H9 (cell line): ENCODE data around the gene MED17. TPM values are rescaled to one million over a fixed set of nuclear protein-coding genes. Genes with fewer than 3 reads are reported as not detected.

Experiments used
- DNase-seq: peaks from one replicate; pipeline ENCODE4 v3.0.0-alpha.2; 2017
- H2AFZ ChIP-seq: one replicate; pipeline ENCODE4 v1.6.1; 2013; ENCODE audit warnings: mild to moderate bottlenecking, low read length, control low read depth, moderate library complexity
- H2AK5ac ChIP-seq: 2 replicates; pipeline ENCODE4 v1.6.1; 2013; ENCODE audit warnings: low read length, control low read depth, mixed read lengths; ENCODE audit not compliant: insufficient read length
- H2BK120ac ChIP-seq: one replicate; pipeline ENCODE4 v1.6.1; 2013; ENCODE audit warnings: low read depth, mild to moderate bottlenecking, low read length, control low read depth, inconsistent platforms; ENCODE audit not compliant: poor library complexity, severe bottlenecking
- H2BK12ac ChIP-seq: 2 replicates; pipeline ENCODE4 v1.6.1; 2013; ENCODE audit warnings: low read length, control low read depth, mixed read lengths, low read depth; ENCODE audit not compliant: insufficient read length
- H2BK15ac ChIP-seq: 2 replicates; pipeline ENCODE4 v1.6.1; 2013; ENCODE audit warnings: low read depth, low read length, control low read depth
- H2BK20ac ChIP-seq: one replicate; pipeline ENCODE4 v1.6.1; 2013; ENCODE audit warnings: low read depth, mild to moderate bottlenecking, low read length, control low read depth, inconsistent platforms; ENCODE audit not compliant: poor library complexity, severe bottlenecking
- H2BK5ac ChIP-seq: 2 replicates; pipeline ENCODE4 v1.6.1; 2013; ENCODE audit warnings: low read length, control low read depth, mixed read lengths; ENCODE audit not compliant: insufficient read length
- H3K14ac ChIP-seq: 2 replicates; pipeline ENCODE4 v1.6.1; 2013; ENCODE audit warnings: low read length, control low read depth; ENCODE audit not compliant: insufficient read depth
- H3K18ac ChIP-seq: 2 replicates; pipeline ENCODE4 v1.6.1; 2013; ENCODE audit warnings: low read depth, mild to moderate bottlenecking, mixed read lengths, low read length, control low read depth; ENCODE audit not compliant: insufficient read length
- H3K23ac ChIP-seq: 2 replicates; pipeline ENCODE4 v1.6.1; 2013; ENCODE audit warnings: low read length, control low read depth, mixed read lengths, low read depth; ENCODE audit not compliant: insufficient read length
- H3K23me2 ChIP-seq: 2 replicates; pipeline ENCODE4 v1.6.1; 2013; ENCODE audit warnings: low read depth, mild to moderate bottlenecking, mixed read lengths, low read length, control low read depth; ENCODE audit not compliant: insufficient read length, poor library complexity, severe bottlenecking
- H3K27ac ChIP-seq: 2 replicates; pipeline ENCODE4 v1.5.1; 2013; ENCODE audit warnings: low read length, control low read depth, mixed read lengths, low read depth; ENCODE audit not compliant: insufficient read length
- H3K27me3 ChIP-seq: 2 replicates; pipeline ENCODE4 v1.6.1; 2013; ENCODE audit warnings: low read length, control low read depth, inconsistent platforms; ENCODE audit not compliant: insufficient read depth
- H3K4ac ChIP-seq: 2 replicates; pipeline ENCODE4 v1.6.1; 2013; ENCODE audit warnings: low read depth, mild to moderate bottlenecking, control low read depth, inconsistent platforms, low read length, moderate library complexity
- H3K4me1 ChIP-seq: 2 replicates; pipeline ENCODE4 v1.6.1; 2013; ENCODE audit warnings: low read length, control low read depth, inconsistent platforms; ENCODE audit not compliant: insufficient read depth
- H3K4me2 ChIP-seq: 2 replicates; pipeline ENCODE4 v1.6.1; 2013; ENCODE audit warnings: low read length, control low read depth, mixed read lengths; ENCODE audit not compliant: insufficient read length, insufficient read depth
- H3K56ac ChIP-seq: 2 replicates; pipeline ENCODE4 v1.6.1; 2013; ENCODE audit warnings: low read depth, mild to moderate bottlenecking, mixed read lengths, low read length, control low read depth; ENCODE audit not compliant: insufficient read length
- H3K79me1 ChIP-seq: 2 replicates; pipeline ENCODE4 v1.6.1; 2013; ENCODE audit warnings: low read depth, mild to moderate bottlenecking, moderate library complexity, low read length, control low read depth, inconsistent platforms; ENCODE audit not compliant: insufficient read depth, poor library complexity, severe bottlenecking
- H3K79me2 ChIP-seq: 2 replicates; pipeline ENCODE4 v1.6.1; 2013; ENCODE audit warnings: low read length, control low read depth, inconsistent platforms; ENCODE audit not compliant: insufficient read depth
- H3K9ac ChIP-seq: 2 replicates; pipeline ENCODE4 v1.6.1; 2013; ENCODE audit warnings: low read length, control low read depth, mixed read lengths; ENCODE audit not compliant: insufficient read length; ENCODE audit errors: extremely low read depth
- H3K9me3 ChIP-seq: one replicate; pipeline ENCODE4 v1.6.1; 2013; ENCODE audit warnings: low read depth, low read length, inconsistent platforms; ENCODE audit not compliant: control insufficient read depth
- H3T11ph ChIP-seq: one replicate; pipeline ENCODE4 v1.6.1; 2013; ENCODE audit warnings: mild to moderate bottlenecking, low read length, control low read depth, inconsistent platforms
- H4K20me1 ChIP-seq: one replicate; pipeline ENCODE4 v1.6.1; 2013; ENCODE audit not compliant: control insufficient read depth, insufficient read length, insufficient read depth
- H4K5ac ChIP-seq: 2 replicates; pipeline ENCODE4 v1.6.1; 2013; ENCODE audit warnings: low read depth, mild to moderate bottlenecking, mixed read lengths, low read length, control low read depth; ENCODE audit not compliant: insufficient read length
- H4K8ac ChIP-seq: replicated peaks from 2 replicates; pipeline ENCODE4 v1.6.1; 2013; ENCODE audit warnings: low read length, control low read depth, mixed read lengths, low read depth; ENCODE audit not compliant: insufficient read length
- H4K91ac ChIP-seq: 2 replicates; pipeline ENCODE4 v1.6.1; 2013; ENCODE audit warnings: low read depth, mild to moderate bottlenecking, moderate library complexity, mixed read lengths, low read length, control low read depth; ENCODE audit not compliant: insufficient read length
- H3K27ac Mint-ChIP-seq, 3 experiments: 2 replicates in 2 of 3; 3 replicates in 1 of 3; pipeline ENCODE4 v1.8.0; 2020 to 2021; ENCODE audit warnings: mixed read lengths in 3 of 3, mild to moderate bottlenecking in 1 of 3, moderate library complexity in 1 of 3
- H3K27me3 Mint-ChIP-seq: 2 replicates; pipeline ENCODE4 v1.8.0; 2021; ENCODE audit warnings: low read depth, mild to moderate bottlenecking, moderate library complexity, mixed read lengths
- H3K36me3 Mint-ChIP-seq, 3 experiments: 2 replicates in 2 of 3; 3 replicates in 1 of 3; pipeline ENCODE4 v1.8.0; 2020 to 2021; ENCODE audit warnings: low read depth in 3 of 3, mixed read lengths in 3 of 3; ENCODE audit not compliant: insufficient read depth in 1 of 3
- H3K4me1 Mint-ChIP-seq, 2 experiments: 2 replicates each; pipeline ENCODE4 v1.8.0; 2020; ENCODE audit warnings: mixed read lengths in 2 of 2
- H3K4me3 Mint-ChIP-seq, 2 experiments: 2 replicates in 1 of 2; 3 replicates in 1 of 2; pipeline ENCODE4 v1.8.0; 2020 to 2021; ENCODE audit warnings: mild to moderate bottlenecking in 2 of 2, mixed read lengths in 2 of 2, moderate library complexity in 1 of 2
- H3K9me3 Mint-ChIP-seq, 2 experiments: 2 replicates in 1 of 2; 3 replicates in 1 of 2; pipeline ENCODE4 v1.8.0; 2020; ENCODE audit warnings: mild to moderate bottlenecking in 2 of 2, mixed read lengths in 2 of 2, moderate library complexity in 1 of 2
- CTCF ChIP-seq: fragments of 200-600 bp; sonication (generic); conservative IDR thresholded peaks from 3 replicates; pipeline ENCODE4 v1.8.0; 2021; ENCODE audit warnings: antibody characterized with exemption, mild to moderate bottlenecking
- WGBS: extraction: QIAGEN DNeasy Blood & Tissue Kit; methylation state at CpG from one replicate; pipeline ENCODE4 v1.1.7; 2013; ENCODE audit warnings: missing lambda C conversion rate, low lambda C conversion rate, mixed read lengths; ENCODE audit not compliant: insufficient read length; ENCODE audit errors: extremely low coverage; 5-methylcytosine and 5-hydroxymethylcytosine counted together
- total RNA-seq: library from RNA; stranded (reverse); gene quantifications from 2 replicates; pipeline ENCODE4 v1.2.1, GENCODE V29; 2021

The MED17 gene
- total RNA-seq, 1 experiment from 2014 or later, result 43.3 TPM

- no peak overlapping the region for H2BK12ac ChIP-seq
- no peak overlapping the region for H3K4me3 Mint-ChIP-seq
- no peak overlapping the region for H3K4ac ChIP-seq
- H3K27me3 Mint-ChIP-seq, result no peaks in the 10 kb centered on the region
- no peak overlapping the region for H3K9ac ChIP-seq
- no peak overlapping the region for H3K27ac ChIP-seq
- no peak overlapping the region for H3K4me2 ChIP-seq
- no peak overlapping the region for H3K18ac ChIP-seq
- H3K4me1 ChIP-seq, result no peaks in the 10 kb centered on the region
- H3K27ac Mint-ChIP-seq, result 0 out of 7 replicates have a peak overlapping the region, but pooled peaks of 1 of the 3 experiments have one; percentile 58
- H3K36me3 Mint-ChIP-seq, result peaks cover 59 to 90% (median 88%) of the 10 kb centered on the region in 3 experiments; a peak in 6 of 7 replicates
- H2BK5ac ChIP-seq, result no peak overlapping the region
- H3K23ac ChIP-seq, result no peak overlapping the region
- H2AFZ ChIP-seq, result no peak overlapping the region
- no peak overlapping the region for H4K5ac ChIP-seq
- WGBS, result no CpG with 5 or more reads among the region's 5 CpGs
- peaks cover 5 to 8% of the 10 kb centered on the region in 2 experiments; a peak in 3 of 4 replicates for H3K4me1 Mint-ChIP-seq
- no peaks in the 10 kb centered on the region for H3K9me3 ChIP-seq
- H2BK15ac ChIP-seq, result no peak overlapping the region
- DNase-seq, result no peak
- no peak overlapping the region for H2AK5ac ChIP-seq
- no peaks in the 10 kb centered on the region for H4K20me1 ChIP-seq
- H3T11ph ChIP-seq, result no peak overlapping the region
- no peaks in the 10 kb centered on the region for H3K9me3 Mint-ChIP-seq
- no peaks in the 10 kb centered on the region for H3K27me3 ChIP-seq
- H3K79me1 ChIP-seq, result no peaks in the 10 kb centered on the region
- TF ChIP-seq CTCF, result no peak
- H3K23me2 ChIP-seq, result no peaks in the 10 kb centered on the region
- H4K8ac ChIP-seq, result no peak overlapping the region
- peaks cover 3% of the 10 kb centered on the region; the same call in 1 of the 2 replicates for H3K79me2 ChIP-seq
- H2BK120ac ChIP-seq, result no peak overlapping the region
- H3K56ac ChIP-seq, result no peak overlapping the region
- H3K14ac ChIP-seq, result no peak overlapping the region
- H4K91ac ChIP-seq, result no peak overlapping the region
- H2BK20ac ChIP-seq, result no peak overlapping the region
Measured at GRCh38 chr11:93791493-93791892, 7.4 kb downstream of the MED17 start.
